ENCODE data around the gene QRICH1. TPM values are rescaled to one million over a fixed set of nuclear protein-coding genes. Genes with fewer than 3 reads are reported as not detected.
A peak's percentile ranks its signal among the peaks of the same experiment; 100 is the strongest.

QRICH1 gene
- total RNA-seq, 1 experiment from 2014 or later: 123 TPM

DNA sequence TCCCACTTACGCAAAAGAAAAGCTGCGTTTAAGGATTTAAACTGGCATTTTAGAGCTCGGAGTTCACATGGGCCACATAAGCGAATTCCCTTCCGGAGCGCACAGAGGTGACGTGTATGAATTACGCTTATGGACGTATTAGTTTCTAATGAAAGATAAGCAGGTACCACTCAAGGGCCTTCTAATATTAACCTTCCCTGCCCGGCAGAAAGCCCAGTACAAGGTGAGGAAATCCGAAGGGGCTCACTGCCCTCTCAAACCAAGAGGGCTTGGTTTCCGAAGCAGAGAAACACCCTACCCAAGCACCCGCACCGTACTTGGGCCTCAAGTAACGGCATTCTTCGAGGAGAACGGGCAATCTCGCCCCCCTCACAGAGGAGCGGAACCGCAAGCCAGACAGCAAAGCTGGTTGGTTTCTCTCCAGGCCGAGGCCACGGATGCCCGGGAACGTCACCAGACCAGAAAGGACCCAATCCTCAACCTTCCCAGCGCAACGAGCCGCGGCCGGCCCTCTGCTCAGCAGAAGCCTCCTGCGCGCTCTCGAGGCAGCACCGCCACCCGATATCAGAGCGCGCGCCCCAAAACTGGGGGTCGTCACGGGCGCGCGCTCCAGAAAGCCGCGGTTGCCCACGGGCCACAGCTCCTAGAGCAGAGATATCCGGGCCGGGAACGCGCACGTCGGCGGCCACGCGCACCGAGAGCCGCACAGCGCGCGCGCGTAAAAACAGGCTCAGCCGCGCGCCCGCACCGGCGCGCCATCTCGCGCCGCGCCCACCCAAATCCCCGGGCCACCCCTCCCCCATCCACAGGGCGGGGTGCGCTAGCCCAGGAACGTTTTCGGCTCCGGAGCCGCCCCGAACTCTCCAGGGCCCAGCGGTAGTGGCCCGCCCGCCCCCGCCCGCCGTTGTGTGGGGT, 676 bp downstream of the QRICH1 start (continued):
- TF ChIP-seq ZNF512 (CRISPR knock-in tag; IDR thresholded peaks at IDR 0.05; ENCODE audit: borderline replicate concordance) (no peak), NFYB (CRISPR knock-in tag; conservative IDR thresholded peaks at IDR 0.05; ENCODE audit: low read depth) (no peak), CREB1 (CRISPR knock-in tag; IDR thresholded peaks at IDR 0.05) (no peak), NFE2L1 (CRISPR knock-in tag; IDR thresholded peaks at IDR 0.05) (no peak), CBFB (CRISPR knock-in tag; IDR thresholded peaks at IDR 0.05; ENCODE audit: low read depth) (no peak), JAZF1 (CRISPR knock-in tag; IDR thresholded peaks at IDR 0.05) (no peak), MYBL2 (CRISPR knock-in tag; IDR thresholded peaks at IDR 0.05) (no peak), KAT7 (CRISPR knock-in tag; IDR thresholded peaks at IDR 0.05; ENCODE audit: borderline replicate concordance) (peak; percentile 74; the same call in 1 of the 2 replicates), ETV6 (CRISPR knock-in tag; IDR thresholded peaks at IDR 0.05) (no peak), ZNF138 (CRISPR knock-in tag; conservative IDR thresholded peaks at IDR 0.05) (no peak), ZNF416 (CRISPR knock-in tag; IDR thresholded peaks at IDR 0.05) (no peak), ZBTB43 (CRISPR knock-in tag; IDR thresholded peaks at IDR 0.05) (no peak), ARID4B (CRISPR knock-in tag; IDR thresholded peaks at IDR 0.05; ENCODE audit: borderline replicate concordance) (peak; percentile 20; the same call in 1 of the 2 replicates), ATF6 (CRISPR knock-in tag; IDR thresholded peaks at IDR 0.05) (no peak), HMGA2 (CRISPR knock-in tag; IDR thresholded peaks at IDR 0.05) (no peak), PRRX2 (CRISPR knock-in tag; IDR thresholded peaks at IDR 0.05) (no peak)
- TF ChIP-seq, protein P1, sequence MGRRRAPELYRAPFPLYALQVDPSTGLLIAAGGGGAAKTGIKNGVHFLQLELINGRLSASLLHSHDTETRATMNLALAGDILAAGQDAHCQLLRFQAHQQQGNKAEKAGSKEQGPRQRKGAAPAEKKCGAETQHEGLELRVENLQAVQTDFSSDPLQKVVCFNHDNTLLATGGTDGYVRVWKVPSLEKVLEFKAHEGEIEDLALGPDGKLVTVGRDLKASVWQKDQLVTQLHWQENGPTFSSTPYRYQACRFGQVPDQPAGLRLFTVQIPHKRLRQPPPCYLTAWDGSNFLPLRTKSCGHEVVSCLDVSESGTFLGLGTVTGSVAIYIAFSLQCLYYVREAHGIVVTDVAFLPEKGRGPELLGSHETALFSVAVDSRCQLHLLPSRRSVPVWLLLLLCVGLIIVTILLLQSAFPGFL (CRISPR knock-in tag; IDR thresholded peaks at IDR 0.05; ENCODE audit: borderline replicate concordance): no peak
- TF ChIP-seq, protein P2, sequence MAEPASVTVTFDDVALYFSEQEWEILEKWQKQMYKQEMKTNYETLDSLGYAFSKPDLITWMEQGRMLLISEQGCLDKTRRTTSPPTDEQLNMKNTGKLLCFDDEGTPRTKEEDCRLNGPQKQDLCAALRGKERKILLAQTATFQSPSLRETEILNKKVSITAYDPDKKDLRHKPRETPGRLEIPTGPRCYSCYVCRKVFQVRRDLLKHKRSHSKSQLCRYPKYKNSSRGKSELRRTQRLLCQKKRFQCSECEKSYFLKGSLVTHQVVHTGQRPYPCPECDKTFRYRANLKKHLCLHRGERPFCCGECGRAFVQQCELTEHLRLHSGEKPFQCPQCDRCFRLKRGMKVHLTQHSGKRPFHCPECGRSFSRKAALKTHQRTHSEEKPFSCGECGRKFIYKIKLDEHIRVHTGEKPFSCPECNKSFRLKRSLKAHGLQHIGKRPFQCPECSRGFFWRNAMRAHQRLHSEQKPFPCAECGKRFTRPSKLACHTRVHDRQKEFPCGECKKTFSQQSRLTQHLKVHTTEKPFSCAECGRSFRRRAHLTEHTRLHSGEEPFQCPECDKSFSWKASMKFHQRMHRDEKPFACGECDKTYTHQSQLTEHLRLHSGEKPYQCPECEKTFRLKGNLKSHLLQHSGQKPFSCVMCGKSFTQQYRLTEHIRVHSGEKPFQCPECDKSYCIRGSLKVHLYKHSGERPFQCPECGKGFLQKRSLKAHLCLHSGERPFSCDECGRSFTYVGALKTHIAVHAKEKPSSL (CRISPR knock-in tag; conservative IDR thresholded peaks at IDR 0.05): no peak
- TF ChIP-seq, protein P3, sequence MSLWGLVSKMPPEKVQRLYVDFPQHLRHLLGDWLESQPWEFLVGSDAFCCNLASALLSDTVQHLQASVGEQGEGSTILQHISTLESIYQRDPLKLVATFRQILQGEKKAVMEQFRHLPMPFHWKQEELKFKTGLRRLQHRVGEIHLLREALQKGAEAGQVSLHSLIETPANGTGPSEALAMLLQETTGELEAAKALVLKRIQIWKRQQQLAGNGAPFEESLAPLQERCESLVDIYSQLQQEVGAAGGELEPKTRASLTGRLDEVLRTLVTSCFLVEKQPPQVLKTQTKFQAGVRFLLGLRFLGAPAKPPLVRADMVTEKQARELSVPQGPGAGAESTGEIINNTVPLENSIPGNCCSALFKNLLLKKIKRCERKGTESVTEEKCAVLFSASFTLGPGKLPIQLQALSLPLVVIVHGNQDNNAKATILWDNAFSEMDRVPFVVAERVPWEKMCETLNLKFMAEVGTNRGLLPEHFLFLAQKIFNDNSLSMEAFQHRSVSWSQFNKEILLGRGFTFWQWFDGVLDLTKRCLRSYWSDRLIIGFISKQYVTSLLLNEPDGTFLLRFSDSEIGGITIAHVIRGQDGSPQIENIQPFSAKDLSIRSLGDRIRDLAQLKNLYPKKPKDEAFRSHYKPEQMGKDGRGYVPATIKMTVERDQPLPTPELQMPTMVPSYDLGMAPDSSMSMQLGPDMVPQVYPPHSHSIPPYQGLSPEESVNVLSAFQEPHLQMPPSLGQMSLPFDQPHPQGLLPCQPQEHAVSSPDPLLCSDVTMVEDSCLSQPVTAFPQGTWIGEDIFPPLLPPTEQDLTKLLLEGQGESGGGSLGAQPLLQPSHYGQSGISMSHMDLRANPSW (CRISPR knock-in tag; conservative IDR thresholded peaks at IDR 0.05; ENCODE audit: low read depth): no peak
- TF ChIP-seq, protein P4, sequence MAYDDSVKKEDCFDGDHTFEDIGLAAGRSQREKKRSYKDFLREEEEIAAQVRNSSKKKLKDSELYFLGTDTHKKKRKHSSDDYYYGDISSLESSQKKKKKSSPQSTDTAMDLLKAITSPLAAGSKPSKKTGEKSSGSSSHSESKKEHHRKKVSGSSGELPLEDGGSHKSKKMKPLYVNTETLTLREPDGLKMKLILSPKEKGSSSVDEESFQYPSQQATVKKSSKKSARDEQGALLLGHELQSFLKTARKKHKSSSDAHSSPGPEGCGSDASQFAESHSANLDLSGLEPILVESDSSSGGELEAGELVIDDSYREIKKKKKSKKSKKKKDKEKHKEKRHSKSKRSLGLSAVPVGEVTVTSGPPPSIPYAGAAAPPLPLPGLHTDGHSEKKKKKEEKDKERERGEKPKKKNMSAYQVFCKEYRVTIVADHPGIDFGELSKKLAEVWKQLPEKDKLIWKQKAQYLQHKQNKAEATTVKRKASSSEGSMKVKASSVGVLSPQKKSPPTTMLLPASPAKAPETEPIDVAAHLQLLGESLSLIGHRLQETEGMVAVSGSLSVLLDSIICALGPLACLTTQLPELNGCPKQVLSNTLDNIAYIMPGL (CRISPR knock-in tag; IDR thresholded peaks at IDR 0.05): no peak; the same call in 1 of the 2 replicates

Data from WTC11 (cell line).